GM12878 (cell line): ENCODE results near the gene HINFP. TPM values are rescaled to one million over a fixed set of nuclear protein-coding genes. Genes with fewer than 3 reads are reported as not detected.

ENCODE experiments used
- ATAC-seq: fragments of 200-7000 bp; cut with Tn5 transposase; 3 replicates; pipeline ENCODE4 v1.9.1; 2020; ENCODE audit warnings: mild to moderate bottlenecking, moderate library complexity
- BruUV-seq: library from RNA; stranded (reverse); fragments of 400-500 nt; replicated peaks from 2 replicates; lab custom pipeline; 2021; lab: Mats Ljungman, UMichigan
- CTCF ChIA-PET: fragments of 300-600 bp; sonication (Branson Sonifier 250); formaldehyde crosslinking; extraction: SDS; loops from one replicate; lab custom pipeline; 2021; ENCODE audit warnings: inconsistent platforms; lab: Yijun Ruan, JAX
- POLR2A ChIA-PET: fragments of 350-600 bp; formaldehyde crosslinking; extraction: SDS; loops from one replicate; lab custom pipeline; 2021; ENCODE audit warnings: inconsistent platforms; lab: Charles Lee
- RAD21 ChIA-PET: fragments of 300-600 bp; sonication (Branson Sonifier 250); formaldehyde crosslinking; loops from one replicate; lab custom pipeline; 2023; ENCODE audit warnings: antibody characterized with exemption; ENCODE audit not compliant: unreplicated experiment; lab: Charles Lee
- SMC1A ChIA-PET: fragments of 300-600 bp; sonication (Branson Sonifier 250); formaldehyde crosslinking; loops from one replicate; lab custom pipeline; 2023; ENCODE audit not compliant: unreplicated experiment, uncharacterized antibody; lab: Charles Lee
- DNase-seq: peaks from one replicate; pipeline ENCODE4 v3.0.0-alpha.2; 2011; ENCODE audit warnings: low read depth, low spot score
- FAIRE-seq: peaks from 3 replicates; lab custom pipeline; 2011; peaks lifted over from hg19 to GRCh38; lab: Jason Lieb, UNC
- H2AFZ ChIP-seq: 2 replicates; pipeline ENCODE4 v1.6.0; 2011; ENCODE audit warnings: low read depth, low read length, control low read depth; ENCODE audit not compliant: control insufficient read depth
- H3K27ac ChIP-seq: 2 replicates; pipeline ENCODE4 v1.5.1; 2011; ENCODE audit warnings: control low read depth; ENCODE audit not compliant: control insufficient read depth, insufficient read depth
- H3K27me3 ChIP-seq, 2 experiments: replicated peaks in 1 of 2; 2 replicates each; pipeline versions ENCODE4 v1.6.0 to v1.6.1; 2011; ENCODE audit warnings: low read length in 1 of 2; ENCODE audit not compliant: control insufficient read depth in 2 of 2, insufficient read depth in 2 of 2
- H3K36me3 ChIP-seq, 2 experiments: 2 replicates each; pipeline ENCODE4 v1.5.1; 2011; ENCODE audit warnings: low read length in 1 of 2; ENCODE audit not compliant: control insufficient read depth in 2 of 2, insufficient read depth in 2 of 2
- H3K4me1 ChIP-seq: 2 replicates; pipeline ENCODE4 v1.6.1; 2011; ENCODE audit warnings: mild to moderate bottlenecking, low read length, moderate library complexity, mixed read lengths; ENCODE audit not compliant: control insufficient read depth, insufficient read depth
- H3K4me2 ChIP-seq: 2 replicates; pipeline ENCODE4 v1.6.0; 2011; ENCODE audit warnings: control low read depth; ENCODE audit not compliant: control insufficient read depth, insufficient read depth
- H3K4me3 ChIP-seq: fragments of 200-600 bp; sonication (generic); 2 replicates; pipeline ENCODE4 v1.5.1; 2016
- H3K79me2 ChIP-seq: 2 replicates; pipeline ENCODE4 v1.6.0; 2011; ENCODE audit warnings: low read length; ENCODE audit not compliant: control insufficient read depth, insufficient read depth
- H3K9ac ChIP-seq: 2 replicates; pipeline ENCODE4 v1.8.0; 2011; ENCODE audit warnings: low read length, control low read depth, mixed read lengths; ENCODE audit not compliant: control insufficient read depth, insufficient read depth
- H3K9me3 ChIP-seq: replicated peaks from 3 replicates; pipeline ENCODE4 v1.5.1; 2011; ENCODE audit warnings: mild to moderate bottlenecking, low read length; ENCODE audit not compliant: control insufficient read depth, insufficient read depth
- H4K20me1 ChIP-seq: 2 replicates; pipeline ENCODE4 v1.6.0; 2011; ENCODE audit not compliant: control insufficient read depth, insufficient read depth
- CHD4 ChIP-seq: fragments of 200-600 bp; sonication (generic); IDR thresholded peaks from 2 replicates; pipeline ENCODE4 v1.6.1; 2016; ENCODE audit warnings: mild to moderate bottlenecking
- FOS ChIP-seq: IDR thresholded peaks from 3 replicates; pipeline ENCODE4 v1.6.1; 2011; ENCODE audit warnings: borderline replicate concordance; ENCODE audit not compliant: insufficient read length; ENCODE audit errors: extremely low read depth
- FOXK2 ChIP-seq: fragments of 450-650 bp; IDR thresholded peaks from 2 replicates; pipeline ENCODE4 v1.6.1; 2017; ENCODE audit warnings: mild to moderate bottlenecking, moderate library complexity
- JUND ChIP-seq: IDR thresholded peaks from 2 replicates; pipeline ENCODE4 v1.6.1; 2012; ENCODE audit warnings: low read depth, mild to moderate bottlenecking, low read length, improper control_type of control experiment, moderate library complexity
- NFXL1 ChIP-seq: fragments of 450-650 bp; IDR thresholded peaks from 2 replicates; pipeline ENCODE4 v1.6.1; 2017; ENCODE audit warnings: antibody characterized with exemption, mild to moderate bottlenecking, borderline replicate concordance
- POLR2AphosphoS5 ChIP-seq: IDR thresholded peaks from 2 replicates; pipeline ENCODE4 v1.6.1; 2011; ENCODE audit warnings: mild to moderate bottlenecking, low read length, inconsistent platforms
- POU2F2 ChIP-seq: IDR thresholded peaks from 3 replicates; pipeline ENCODE4 v1.6.1; 2011; ENCODE audit warnings: low read depth, mild to moderate bottlenecking, low read length, borderline replicate concordance
- SUPT20H ChIP-seq: IDR thresholded peaks from 2 replicates; pipeline ENCODE4 v1.6.1; 2011; ENCODE audit warnings: low read depth, mild to moderate bottlenecking, low read length, moderate library complexity, borderline replicate concordance; ENCODE audit not compliant: control insufficient read depth
- ZNF24 ChIP-seq: fragments of 450-650 bp; IDR thresholded peaks from 2 replicates; pipeline ENCODE4 v1.6.1; 2017; ENCODE audit warnings: antibody characterized with exemption, mild to moderate bottlenecking
- ZSCAN29 ChIP-seq: fragments of 450-650 bp; IDR thresholded peaks from 2 replicates; pipeline ENCODE4 v1.6.1; 2017; ENCODE audit warnings: mild to moderate bottlenecking, moderate library complexity
- WGBS: methylation state at CpG from one replicate; pipeline ENCODE4 v1.1.6; 2016; ENCODE audit warnings: low lambda C conversion rate; ENCODE audit not compliant: insufficient replicate concordance, insufficient coverage; ENCODE audit errors: missing lambda C conversion rate; 5-methylcytosine and 5-hydroxymethylcytosine counted together
- in situ Hi-C: fragments of 300-500 bp; cut with MboI; formaldehyde crosslinking; loops from 9 replicates; pipeline ENCODE4 v1.14.3; 2018; ENCODE audit warnings: mixed read lengths
- intact Hi-C: fragments of 100-400 bp; cut with micrococcal nuclease; formaldehyde crosslinking; loops from one replicate; pipeline ENCODE4 v1.14.2; 2022; ENCODE audit not compliant: unreplicated experiment
- polyA plus RNA-seq, 11 experiments: library from polyadenylated mRNA; depleted of rRNA in 4 of 11; unstranded in 6 of 11; stranded (reverse) in 5 of 11; fragments of >200 nt; fragmentation: Nextera tagmentation in 4 of 11; fragmentation: Illumina TruSeq in 1 of 11; extraction: Ambion mirVana in 4 of 11; extraction: Trizol in 1 of 11; gene quantifications; 1 replicate in 1 of 11; 2 replicates in 10 of 11; pipeline versions ENCODE4 v1.2.1 to v1.2.3, GENCODE V29; 2011 to 2016; ENCODE audit warnings: inconsistent platforms in 2 of 11, missing spikeins in 2 of 11, low read depth in 1 of 11
- total RNA-seq, 4 experiments: library from RNA; depleted of rRNA in 3 of 4; stranded (reverse); fragments of >200 nt in 3 of 4; fragmentation: Illumina TruSeq in 1 of 4; extraction: Trizol in 1 of 4; gene quantifications; 2 replicates each; pipeline versions ENCODE4 v1.2.1 to v1.2.3, GENCODE V29; 2013 to 2021
- TF ChIP-seq, protein P1 (sequence below): IDR thresholded peaks from 2 replicates; pipeline ENCODE4 v1.6.1; 2011; ENCODE audit warnings: low read depth, mild to moderate bottlenecking, low read length, moderate library complexity, borderline replicate concordance; ENCODE audit errors: extremely low read depth
- TF ChIP-seq, protein P2 (sequence below): fragments of 450-650 bp; IDR thresholded peaks from 2 replicates; pipeline ENCODE4 v1.6.1; 2017; ENCODE audit warnings: mild to moderate bottlenecking, low read depth, inconsistent platforms; ENCODE audit not compliant: poor library complexity, severe bottlenecking
- TF ChIP-seq, protein P3 (sequence below): fragments of 450-650 bp; IDR thresholded peaks from 2 replicates; pipeline ENCODE4 v1.6.1; 2014; ENCODE audit warnings: mild to moderate bottlenecking
- TF ChIP-seq, protein P4 (sequence below): IDR thresholded peaks from 2 replicates; pipeline ENCODE4 v1.6.1; 2012; ENCODE audit warnings: low read depth, low read length, improper control_type of control experiment

Gene HINFP
- total and polyA plus RNA-seq, 10 of the 15 experiments (the other 5 are each of a cell fraction or from before 2014, with no cell fraction given), result 13.1 to 26.3 (median 18.6) TPM

DNA sequence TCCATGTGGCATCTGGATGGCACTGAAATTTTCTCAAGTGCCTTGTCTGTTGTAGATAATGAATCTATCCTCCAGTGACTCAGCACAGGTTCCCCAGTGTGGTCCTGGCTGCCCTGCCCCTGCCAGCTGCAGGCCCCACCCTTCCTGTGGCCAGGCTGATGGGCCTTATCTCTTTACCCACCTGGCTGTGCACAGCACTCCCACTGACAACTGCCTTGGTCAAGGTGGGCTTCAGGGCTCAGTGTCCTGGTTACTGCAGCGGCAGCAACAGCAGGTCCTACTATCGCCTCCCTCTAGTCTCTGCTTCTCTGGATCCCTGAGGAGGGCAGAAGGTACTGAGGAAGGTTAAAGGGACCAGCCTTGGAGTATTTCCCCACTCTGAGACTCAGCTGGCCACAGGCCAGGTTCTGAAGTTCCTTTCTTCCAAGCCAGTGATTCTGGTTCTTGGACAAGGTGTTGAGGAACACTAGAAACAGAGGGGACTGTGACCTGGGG lies 33.6 kb upstream of the HINFP start:
- SMC1A ChIA-PET, result no interaction called here
- Histone ChIP-seq H3K79me2 (peaks cover 20% of the 10 kb centered on the region), H4K20me1 (no peaks in the 10 kb centered on the region), H3K4me3 (no peak overlapping the region), H2AFZ (no peak overlapping the region), H3K9me3 (no peaks in the 10 kb centered on the region), H3K27me3 (no peaks in the 10 kb centered on the region), H3K4me1 (peaks cover 18% of the 10 kb centered on the region), H3K9ac (no peak overlapping the region), H3K4me2 (no peak overlapping the region), H3K36me3 (peaks cover 2 to 4% of the 10 kb centered on the region in 2 experiments), H3K27ac (no peak overlapping the region)
- no peak for DNase-seq
- in situ Hi-C loops, result no loop called here
- no TSS peak for BruUV-seq
- CTCF ChIA-PET, result no interaction called here
- TF ChIP-seq POU2F2 (no peak), POLR2AphosphoS5 (no peak), FOS (no peak), CHD4 (no peak), FOXK2 (no peak), SUPT20H (no peak), JUND (no peak), NFXL1 (no peak), ZSCAN29 (no peak), ZNF24 (no peak)
- TF ChIP-seq, protein P1, sequence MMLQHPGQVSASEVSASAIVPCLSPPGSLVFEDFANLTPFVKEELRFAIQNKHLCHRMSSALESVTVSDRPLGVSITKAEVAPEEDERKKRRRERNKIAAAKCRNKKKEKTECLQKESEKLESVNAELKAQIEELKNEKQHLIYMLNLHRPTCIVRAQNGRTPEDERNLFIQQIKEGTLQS, result no peak
- TF ChIP-seq, protein P2, sequence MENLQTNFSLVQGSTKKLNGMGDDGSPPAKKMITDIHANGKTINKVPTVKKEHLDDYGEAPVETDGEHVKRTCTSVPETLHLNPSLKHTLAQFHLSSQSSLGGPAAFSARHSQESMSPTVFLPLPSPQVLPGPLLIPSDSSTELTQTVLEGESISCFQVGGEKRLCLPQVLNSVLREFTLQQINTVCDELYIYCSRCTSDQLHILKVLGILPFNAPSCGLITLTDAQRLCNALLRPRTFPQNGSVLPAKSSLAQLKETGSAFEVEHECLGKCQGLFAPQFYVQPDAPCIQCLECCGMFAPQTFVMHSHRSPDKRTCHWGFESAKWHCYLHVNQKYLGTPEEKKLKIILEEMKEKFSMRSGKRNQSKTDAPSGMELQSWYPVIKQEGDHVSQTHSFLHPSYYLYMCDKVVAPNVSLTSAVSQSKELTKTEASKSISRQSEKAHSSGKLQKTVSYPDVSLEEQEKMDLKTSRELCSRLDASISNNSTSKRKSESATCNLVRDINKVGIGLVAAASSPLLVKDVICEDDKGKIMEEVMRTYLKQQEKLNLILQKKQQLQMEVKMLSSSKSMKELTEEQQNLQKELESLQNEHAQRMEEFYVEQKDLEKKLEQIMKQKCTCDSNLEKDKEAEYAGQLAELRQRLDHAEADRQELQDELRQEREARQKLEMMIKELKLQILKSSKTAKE, result no peak
- TF ChIP-seq, protein P3, sequence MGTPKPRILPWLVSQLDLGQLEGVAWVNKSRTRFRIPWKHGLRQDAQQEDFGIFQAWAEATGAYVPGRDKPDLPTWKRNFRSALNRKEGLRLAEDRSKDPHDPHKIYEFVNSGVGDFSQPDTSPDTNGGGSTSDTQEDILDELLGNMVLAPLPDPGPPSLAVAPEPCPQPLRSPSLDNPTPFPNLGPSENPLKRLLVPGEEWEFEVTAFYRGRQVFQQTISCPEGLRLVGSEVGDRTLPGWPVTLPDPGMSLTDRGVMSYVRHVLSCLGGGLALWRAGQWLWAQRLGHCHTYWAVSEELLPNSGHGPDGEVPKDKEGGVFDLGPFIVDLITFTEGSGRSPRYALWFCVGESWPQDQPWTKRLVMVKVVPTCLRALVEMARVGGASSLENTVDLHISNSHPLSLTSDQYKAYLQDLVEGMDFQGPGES, result no peak
- TF ChIP-seq, protein P4, sequence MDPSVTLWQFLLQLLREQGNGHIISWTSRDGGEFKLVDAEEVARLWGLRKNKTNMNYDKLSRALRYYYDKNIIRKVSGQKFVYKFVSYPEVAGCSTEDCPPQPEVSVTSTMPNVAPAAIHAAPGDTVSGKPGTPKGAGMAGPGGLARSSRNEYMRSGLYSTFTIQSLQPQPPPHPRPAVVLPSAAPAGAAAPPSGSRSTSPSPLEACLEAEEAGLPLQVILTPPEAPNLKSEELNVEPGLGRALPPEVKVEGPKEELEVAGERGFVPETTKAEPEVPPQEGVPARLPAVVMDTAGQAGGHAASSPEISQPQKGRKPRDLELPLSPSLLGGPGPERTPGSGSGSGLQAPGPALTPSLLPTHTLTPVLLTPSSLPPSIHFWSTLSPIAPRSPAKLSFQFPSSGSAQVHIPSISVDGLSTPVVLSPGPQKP, result no peak
- WGBS, result 97% methylated on average over 2 of the region's 2 CpGs
- no peak for ATAC-seq
- intact Hi-C loops, result no loop called here
- POLR2A ChIA-PET, result interaction anchor here (4.9 to 5.4 kb wide), 2 partner anchors 9 to 21 kb away, joined by 48 to 69 read pairs; partner anchors contain the start of gene VPS11
- no peak for FAIRE-seq
- RAD21 ChIA-PET, result no interaction called here
